Adrenal gland (tissue), 5 donors: ENCODE results near the gene SELPLG.

Experiments
- POLR2A ChIP-seq, 2 donors: fragments of 450-650 bp; IDR thresholded peaks; one replicate each; pipeline ENCODE4 v1.6.1; 2017; ENCODE audit warnings: antibody characterized with exemption in 2 of 2, mild to moderate bottlenecking in 2 of 2, moderate library complexity in 1 of 2
- TF ChIP-seq, protein P1 (sequence below), 6 experiments: fragments of 450-650 bp in 4 of 6; fragments of 200-600 bp in 2 of 6; sonication (generic) in 1 of 6; IDR thresholded peaks; 1 replicate in 5 of 6; 2 replicates in 1 of 6; pipeline versions ENCODE4 v1.5.1 to v1.8.0; 2016 to 2021; ENCODE audit warnings: antibody characterized with exemption in 6 of 6, mild to moderate bottlenecking in 2 of 6, moderate library complexity in 1 of 6
- donor health status: DM: no; HTN: no; CAD: no.

DNA sequence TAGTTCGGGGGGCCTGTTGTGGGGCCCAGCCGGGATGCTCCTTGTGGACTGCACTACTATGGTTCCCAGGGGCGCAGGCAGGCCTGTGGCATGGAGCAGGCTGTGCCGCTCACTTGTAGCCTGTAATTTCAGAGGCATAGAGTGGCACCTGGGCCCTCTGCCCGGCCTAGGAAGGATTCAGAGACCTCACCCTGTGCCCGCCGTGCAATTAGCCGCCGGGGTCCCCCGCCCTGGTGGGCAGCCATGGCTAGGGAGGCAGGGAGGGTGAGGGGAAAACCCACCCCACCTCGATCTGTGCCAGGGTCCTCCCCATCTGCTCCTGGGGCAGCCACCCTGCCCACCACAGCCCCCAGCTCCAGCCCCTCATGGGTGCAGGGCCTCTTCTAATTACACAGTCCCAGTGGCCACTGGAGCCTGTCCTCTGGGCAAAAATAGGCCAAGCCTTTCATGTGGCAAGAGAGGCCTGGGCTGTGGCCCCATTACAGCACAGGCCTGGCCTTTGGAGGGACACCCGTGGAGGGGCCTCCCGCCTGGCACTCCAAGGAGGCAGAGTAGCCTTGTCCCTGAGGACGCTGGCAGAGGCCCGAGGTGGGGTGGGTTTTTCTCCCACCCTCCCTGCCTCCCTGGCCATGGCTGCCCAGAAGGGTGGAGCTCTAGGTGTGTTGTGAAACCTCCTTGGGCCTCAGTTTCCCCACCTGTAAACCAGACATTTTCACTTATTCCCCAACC lies 30.6 kb downstream of the SELPLG start:
- no peak for TF ChIP-seq POLR2A (IDR thresholded peaks at IDR 0.05)
- TF ChIP-seq, protein P1, sequence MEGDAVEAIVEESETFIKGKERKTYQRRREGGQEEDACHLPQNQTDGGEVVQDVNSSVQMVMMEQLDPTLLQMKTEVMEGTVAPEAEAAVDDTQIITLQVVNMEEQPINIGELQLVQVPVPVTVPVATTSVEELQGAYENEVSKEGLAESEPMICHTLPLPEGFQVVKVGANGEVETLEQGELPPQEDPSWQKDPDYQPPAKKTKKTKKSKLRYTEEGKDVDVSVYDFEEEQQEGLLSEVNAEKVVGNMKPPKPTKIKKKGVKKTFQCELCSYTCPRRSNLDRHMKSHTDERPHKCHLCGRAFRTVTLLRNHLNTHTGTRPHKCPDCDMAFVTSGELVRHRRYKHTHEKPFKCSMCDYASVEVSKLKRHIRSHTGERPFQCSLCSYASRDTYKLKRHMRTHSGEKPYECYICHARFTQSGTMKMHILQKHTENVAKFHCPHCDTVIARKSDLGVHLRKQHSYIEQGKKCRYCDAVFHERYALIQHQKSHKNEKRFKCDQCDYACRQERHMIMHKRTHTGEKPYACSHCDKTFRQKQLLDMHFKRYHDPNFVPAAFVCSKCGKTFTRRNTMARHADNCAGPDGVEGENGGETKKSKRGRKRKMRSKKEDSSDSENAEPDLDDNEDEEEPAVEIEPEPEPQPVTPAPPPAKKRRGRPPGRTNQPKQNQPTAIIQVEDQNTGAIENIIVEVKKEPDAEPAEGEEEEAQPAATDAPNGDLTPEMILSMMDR (IDR thresholded peaks at IDR 0.05), result no peak
